ENCODE results near the gene AGRN.

GRCh38 chr1:1047963-1048362 is 28.0 kb downstream of the AGRN start:
- no peak for TF ChIP-seq RAD21 (IDR thresholded peaks at IDR 0.05; ENCODE audit: low read depth)
- TF ChIP-seq TCF12 (IDR thresholded peaks at IDR 0.05; ENCODE audit: low read depth), result no peak
- no peak for TF ChIP-seq CREB1 (IDR thresholded peaks at IDR 0.05; ENCODE audit: low read depth)
- no peak for TF ChIP-seq REST (IDR thresholded peaks at IDR 0.05; ENCODE audit: low read depth)
- TF ChIP-seq MAX (IDR thresholded peaks at IDR 0.05), result no peak
- TF ChIP-seq EP300 (IDR thresholded peaks at IDR 0.05; ENCODE audit: borderline replicate concordance), result no peak
- TF ChIP-seq USF1 (IDR thresholded peaks at IDR 0.05), result no peak
- no peak for TF ChIP-seq TAF1 (IDR thresholded peaks at IDR 0.05; ENCODE audit: low read depth)
- no peak for TF ChIP-seq CEBPB (IDR thresholded peaks at IDR 0.05)
- no peak for TF ChIP-seq TEAD4 (IDR thresholded peaks at IDR 0.05)
- no peak for TF ChIP-seq YY1 (IDR thresholded peaks at IDR 0.05; ENCODE audit: low read depth)
- TF ChIP-seq EGR1 (IDR thresholded peaks at IDR 0.05), result no peak
